Left lung (tissue), 10 donors: ENCODE measurements around the gene ALG14. TPM values are rescaled to one million over a fixed set of nuclear protein-coding genes. Genes with fewer than 3 reads are reported as not detected.

Experiments used
- ATAC-seq: fragments of 200-7000 bp; cut with Tn5 transposase; one replicate; pipeline ENCODE4 v1.9.1; 2020; ENCODE audit warnings: moderate library complexity
- DNase-seq, 4 donors: peaks; one replicate each; pipeline ENCODE4 v3.0.0-alpha.2; 2013 to 2020
- H3K27ac ChIP-seq, 2 donors: fragments of 200-600 bp; sonication (generic) in 1 of 2; one replicate each; pipeline versions ENCODE4 v1.5.0 to v1.8.0; 2020 to 2021
- H3K27me3 ChIP-seq, 2 donors: fragments of 200-600 bp; sonication (generic) in 1 of 2; one replicate each; pipeline versions ENCODE4 v1.5.0 to v1.8.0; 2020 to 2021
- H3K36me3 ChIP-seq, 2 donors: fragments of 200-600 bp; sonication (generic) in 1 of 2; one replicate each; pipeline versions ENCODE4 v1.5.0 to v1.8.0; 2020 to 2021
- H3K4me1 ChIP-seq, 2 donors: fragments of 200-600 bp; one replicate each; pipeline ENCODE4 v1.8.0; 2021
- H3K4me3 ChIP-seq, 2 donors: fragments of 200-600 bp; sonication (generic) in 1 of 2; one replicate each; pipeline versions ENCODE4 v1.5.0 to v1.8.0; 2020 to 2021; ENCODE audit warnings: mild to moderate bottlenecking in 1 of 2
- H3K9me3 ChIP-seq, 2 donors: fragments of 200-600 bp; sonication (generic) in 1 of 2; one replicate each; pipeline versions ENCODE4 v1.5.0 to v1.8.0; 2020 to 2021
- intact Hi-C, 2 donors: fragments of 100-400 bp; cut with DNase I; formaldehyde crosslinking; loops; one replicate each; pipeline versions ENCODE4 v1.11.2 to v1.14.2; 2022
- polyA plus RNA-seq, 6 donors: library from polyadenylated mRNA; unstranded; fragments of 120-200 nt; gene quantifications; one replicate each; pipeline ENCODE4 v1.2.1, GENCODE V29; 2013; ENCODE audit not compliant: insufficient read length in 6 of 6
- total RNA-seq, 2 donors: library from RNA; stranded (reverse); fragmentation: NEBNext Ultra II Directional; extraction: Animal tissue kit (Norgen Biotek cat#: 25700); gene quantifications; one replicate each; pipeline ENCODE4 v1.2.1, GENCODE V29; 2021
- TF ChIP-seq, protein P1 (sequence below), 2 donors: fragments of 200-600 bp; sonication (generic) in 1 of 2; IDR thresholded peaks; one replicate each; pipeline versions ENCODE4 v1.5.0 to v1.8.0; 2021; ENCODE audit warnings: antibody characterized with exemption in 2 of 2
- donor health status: DM: no; HTN: yes; CAD: no.
- donor health status: DM: no; HTN: no; CAD: no.

Gene ALG14
- total and polyA plus RNA-seq, 8 donors = 5.1 to 13.4 (median 10.1) TPM

DNA sequence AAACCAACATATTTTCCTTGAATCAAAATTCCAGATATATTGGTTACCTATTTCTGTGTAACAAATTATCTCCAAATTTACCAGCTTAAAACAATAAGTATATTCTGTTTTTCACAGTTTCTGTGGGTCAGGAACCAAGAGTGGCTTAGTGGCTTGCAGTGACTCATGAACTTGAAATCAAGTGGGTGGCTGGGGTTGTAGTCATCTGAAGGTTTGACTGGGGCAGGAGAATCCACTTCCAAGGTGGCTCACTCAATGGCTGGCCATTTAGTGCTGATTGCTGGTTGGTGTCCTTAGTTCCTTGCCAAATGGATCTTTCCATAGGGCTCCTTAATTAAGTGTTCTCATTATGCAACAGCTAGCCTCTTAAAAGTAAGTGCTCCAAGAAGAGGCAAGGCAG is 43.8 kb downstream of the ALG14 start:
- intact Hi-C loops = no loop called here
- H3K9me3 ChIP-seq = peaks cover 0 to 7% of the 10 kb centered on the region in 2 donors
- H3K36me3 ChIP-seq = no peaks in the 10 kb centered on the region
- H3K27me3 ChIP-seq = no peaks in the 10 kb centered on the region
- no peak overlapping the region for H3K4me3 ChIP-seq
- TF ChIP-seq, protein P1, sequence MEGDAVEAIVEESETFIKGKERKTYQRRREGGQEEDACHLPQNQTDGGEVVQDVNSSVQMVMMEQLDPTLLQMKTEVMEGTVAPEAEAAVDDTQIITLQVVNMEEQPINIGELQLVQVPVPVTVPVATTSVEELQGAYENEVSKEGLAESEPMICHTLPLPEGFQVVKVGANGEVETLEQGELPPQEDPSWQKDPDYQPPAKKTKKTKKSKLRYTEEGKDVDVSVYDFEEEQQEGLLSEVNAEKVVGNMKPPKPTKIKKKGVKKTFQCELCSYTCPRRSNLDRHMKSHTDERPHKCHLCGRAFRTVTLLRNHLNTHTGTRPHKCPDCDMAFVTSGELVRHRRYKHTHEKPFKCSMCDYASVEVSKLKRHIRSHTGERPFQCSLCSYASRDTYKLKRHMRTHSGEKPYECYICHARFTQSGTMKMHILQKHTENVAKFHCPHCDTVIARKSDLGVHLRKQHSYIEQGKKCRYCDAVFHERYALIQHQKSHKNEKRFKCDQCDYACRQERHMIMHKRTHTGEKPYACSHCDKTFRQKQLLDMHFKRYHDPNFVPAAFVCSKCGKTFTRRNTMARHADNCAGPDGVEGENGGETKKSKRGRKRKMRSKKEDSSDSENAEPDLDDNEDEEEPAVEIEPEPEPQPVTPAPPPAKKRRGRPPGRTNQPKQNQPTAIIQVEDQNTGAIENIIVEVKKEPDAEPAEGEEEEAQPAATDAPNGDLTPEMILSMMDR (IDR thresholded peaks at IDR 0.05) = no peak
- DNase-seq (no peak), ATAC-seq (no peak)
- H3K27ac ChIP-seq = no peak overlapping the region
- H3K4me1 ChIP-seq = peaks cover 0 to under 1% of the 10 kb centered on the region in 2 donors

DNA sequence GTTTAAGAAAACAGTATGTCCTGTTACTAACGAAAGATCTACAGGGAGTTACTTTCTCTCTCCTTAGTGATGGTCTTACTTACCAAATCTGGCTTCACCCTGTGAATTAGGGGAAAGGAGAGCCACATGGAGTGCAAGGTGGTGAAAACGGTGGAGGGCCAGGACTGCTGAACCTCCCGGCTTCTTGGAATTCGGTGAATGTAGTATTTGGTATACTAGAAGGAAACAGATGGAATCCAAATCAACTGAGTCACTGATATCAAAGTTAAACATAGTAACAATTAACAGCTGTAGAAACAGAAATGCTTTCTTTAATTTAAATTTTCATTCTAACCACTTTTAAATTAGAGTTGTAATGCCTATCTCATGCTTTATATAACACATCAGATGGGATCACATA is 45.7 kb downstream of the ALG14 start:
- intact Hi-C loops = no loop called here
- H3K4me1 ChIP-seq = peaks cover 12 to 16% of the 10 kb centered on the region in 2 donors
- no peaks in the 10 kb centered on the region for H3K27me3 ChIP-seq
- TF ChIP-seq, protein P1 (IDR thresholded peaks at IDR 0.05) = no peak
- DNase-seq = no peak
- no peak overlapping the region for H3K27ac ChIP-seq
- ATAC-seq = no peak
- no peaks in the 10 kb centered on the region for H3K36me3 ChIP-seq
- H3K4me3 ChIP-seq = no peak overlapping the region
- peaks cover 0 to 7% of the 10 kb centered on the region in 2 donors for H3K9me3 ChIP-seq

DNA sequence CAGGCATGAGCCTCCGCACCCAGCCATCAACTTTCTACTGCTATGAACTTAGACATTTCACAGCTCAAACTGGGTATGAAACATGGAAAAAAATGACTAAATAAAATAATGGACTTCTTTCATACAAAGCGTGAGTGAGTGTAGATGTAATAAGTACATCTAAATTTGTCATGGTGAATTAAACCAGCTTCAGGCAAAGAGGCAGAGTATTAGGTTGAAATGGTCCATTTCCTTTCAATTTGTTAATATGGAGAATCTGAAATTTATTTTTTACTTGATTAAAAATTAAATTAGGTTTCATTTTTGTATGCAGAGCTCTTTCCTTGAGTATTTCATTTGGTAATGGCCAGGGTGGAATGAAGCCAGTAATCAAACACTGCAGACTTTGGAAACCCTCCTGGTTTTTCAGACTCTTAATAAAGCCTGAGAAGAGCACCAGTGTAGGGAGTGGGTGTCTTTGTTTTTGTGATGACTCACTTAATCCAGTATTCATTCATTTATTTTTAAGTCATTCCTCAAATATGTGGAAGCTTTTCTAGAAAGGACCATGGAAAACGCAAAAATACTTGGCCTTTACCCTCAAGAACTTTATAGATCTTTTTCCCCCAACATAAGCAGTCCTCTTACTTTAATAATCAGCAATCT is 49.2 kb downstream of the ALG14 start:
- Histone ChIP-seq H3K9me3 (no peaks in the 10 kb centered on the region), H3K4me1 (peaks cover 22 to 32% of the 10 kb centered on the region in 2 donors), H3K36me3 (no peaks in the 10 kb centered on the region), H3K27me3 (no peaks in the 10 kb centered on the region), H3K4me3 (no peak overlapping the region), H3K27ac (peak overlapping the region; percentile 16 to 90)
- TF ChIP-seq, protein P1 (IDR thresholded peaks at IDR 0.05) = no peak
- intact Hi-C loops = no loop called here
- no peak for DNase-seq
- ATAC-seq = peak; percentile 55

DNA sequence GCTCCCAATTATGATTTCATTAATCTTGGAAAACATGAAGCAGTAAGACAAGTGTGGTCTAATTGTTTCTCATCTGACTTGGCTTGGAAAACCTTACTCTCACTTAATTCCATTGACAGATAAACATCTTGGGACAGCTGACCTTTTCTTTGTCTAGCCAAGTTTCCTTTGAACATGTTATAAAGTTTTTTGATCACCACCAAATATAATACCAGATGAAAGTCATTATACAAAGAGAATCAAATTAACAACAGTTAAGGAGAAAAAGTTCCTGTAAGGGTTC is 50.2 kb downstream of the ALG14 start:
- H3K27ac ChIP-seq = peak overlapping the region; percentile 53 to 90
- H3K9me3 ChIP-seq = no peaks in the 10 kb centered on the region
- intact Hi-C loops = no loop called here

DNA sequence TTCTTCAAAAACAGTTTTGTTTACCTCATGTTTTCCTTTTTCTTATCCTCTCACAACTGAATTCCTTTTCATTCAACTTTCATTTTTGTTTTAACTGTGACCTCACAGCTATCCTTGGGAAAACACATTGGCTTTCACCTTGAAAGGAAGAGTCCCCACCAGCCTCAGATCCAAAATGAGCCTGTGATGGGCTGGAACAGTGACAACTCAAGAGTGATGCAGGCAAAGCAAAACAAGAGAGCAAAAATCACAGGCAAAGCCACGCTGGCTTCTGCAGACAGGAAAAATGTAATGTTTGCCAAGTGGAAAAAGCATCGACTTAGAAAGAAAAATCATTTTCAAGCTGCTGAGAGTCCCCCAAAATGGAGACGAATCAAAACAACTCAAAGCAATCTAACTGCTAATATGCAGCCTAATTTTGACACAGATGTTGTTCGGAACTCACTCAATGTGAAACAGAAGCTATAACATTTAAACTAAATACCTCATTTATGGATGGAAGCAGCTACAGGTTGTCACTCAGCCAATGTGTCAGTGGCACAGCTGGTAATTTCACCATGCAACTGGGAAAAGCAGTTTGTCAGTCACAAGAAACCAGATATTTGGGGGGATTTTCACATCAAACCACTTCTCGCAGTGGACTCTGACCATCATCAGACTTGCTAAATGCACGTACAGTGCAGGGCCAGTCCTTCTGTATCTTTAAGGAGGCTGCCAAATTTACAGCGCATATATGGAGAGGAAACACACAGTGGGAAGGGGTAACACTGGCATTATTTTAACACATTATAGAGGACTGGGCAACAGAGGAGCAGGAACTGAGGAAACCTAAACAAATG is 50.7 kb downstream of the ALG14 start:
- DNase-seq = peak in 1 of 4 donors; percentile 64
- ATAC-seq = no peak
- intact Hi-C loops = no loop called here
- H3K27ac ChIP-seq = peak overlapping the region; percentile 53 to 90
- H3K9me3 ChIP-seq = no peaks in the 10 kb centered on the region
- no peaks in the 10 kb centered on the region for H3K27me3 ChIP-seq
- H3K4me1 ChIP-seq = peaks cover 22 to 36% of the 10 kb centered on the region in 2 donors
- H3K36me3 ChIP-seq = no peaks in the 10 kb centered on the region
- no peak overlapping the region for H3K4me3 ChIP-seq
- TF ChIP-seq, protein P1 (IDR thresholded peaks at IDR 0.05) = no peak

More for the DNA sequence above, 50.2 kb downstream of the ALG14 start:
- no peak overlapping the region for H3K4me3 ChIP-seq
- DNase-seq = no peak
- H3K27me3 ChIP-seq = no peaks in the 10 kb centered on the region
- H3K4me1 ChIP-seq = peaks cover 22 to 36% of the 10 kb centered on the region in 2 donors
- TF ChIP-seq, protein P1 (IDR thresholded peaks at IDR 0.05) = no peak
- no peaks in the 10 kb centered on the region for H3K36me3 ChIP-seq
- no peak for ATAC-seq
